Raji (cell line): ENCODE results near the gene TMEM61.

Experiments
- POLR2A ChIP-seq: IDR thresholded peaks from 2 replicates; pipeline ENCODE4 v1.6.1; 2011; ENCODE audit warnings: low read depth, low read length, control low read depth; ENCODE audit not compliant: insufficient read depth

TMEM61 gene

DNA sequence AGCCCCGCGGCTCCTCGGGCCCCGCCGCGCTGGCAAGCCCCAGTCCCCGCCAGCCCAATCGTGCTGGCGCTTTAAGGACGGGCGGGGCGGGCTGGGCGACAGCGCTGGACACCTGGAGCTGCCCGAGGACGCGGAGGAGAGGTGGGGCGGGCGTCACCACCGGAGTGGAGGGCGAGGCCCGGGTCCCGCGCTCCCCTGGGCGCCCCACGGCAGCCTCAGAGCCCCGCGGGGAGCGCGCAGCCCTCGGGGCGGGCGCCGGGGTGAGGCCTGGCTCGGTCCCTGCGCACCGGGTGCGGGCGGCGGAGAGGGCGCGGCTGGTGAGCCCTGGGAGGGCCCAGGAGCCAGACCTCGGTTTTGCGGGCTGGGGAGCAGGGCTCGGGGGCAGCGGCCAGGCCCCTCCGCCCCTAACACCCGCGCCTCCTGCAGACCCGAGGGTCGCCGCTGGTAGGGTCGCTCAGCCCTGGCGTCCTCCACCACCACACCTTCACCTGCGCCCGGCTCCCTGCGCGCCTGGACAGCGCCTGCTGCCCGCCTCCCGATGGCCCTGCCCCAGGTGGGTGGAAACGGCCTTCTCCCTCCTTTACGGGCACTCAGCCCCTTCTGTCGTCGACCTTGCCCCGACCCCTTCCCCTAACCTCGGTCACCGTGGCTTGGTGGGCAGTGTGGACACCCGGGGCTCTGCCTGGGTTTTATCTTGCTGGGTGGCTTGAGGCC, at the start of gene TMEM61:
Gene TMEM61 (plus strand): TSS at position 101 of the 714 bp plus-strand sequence. CDS start 438 bp downstream, at position 539.
- no peak for TF ChIP-seq POLR2A

DNA sequence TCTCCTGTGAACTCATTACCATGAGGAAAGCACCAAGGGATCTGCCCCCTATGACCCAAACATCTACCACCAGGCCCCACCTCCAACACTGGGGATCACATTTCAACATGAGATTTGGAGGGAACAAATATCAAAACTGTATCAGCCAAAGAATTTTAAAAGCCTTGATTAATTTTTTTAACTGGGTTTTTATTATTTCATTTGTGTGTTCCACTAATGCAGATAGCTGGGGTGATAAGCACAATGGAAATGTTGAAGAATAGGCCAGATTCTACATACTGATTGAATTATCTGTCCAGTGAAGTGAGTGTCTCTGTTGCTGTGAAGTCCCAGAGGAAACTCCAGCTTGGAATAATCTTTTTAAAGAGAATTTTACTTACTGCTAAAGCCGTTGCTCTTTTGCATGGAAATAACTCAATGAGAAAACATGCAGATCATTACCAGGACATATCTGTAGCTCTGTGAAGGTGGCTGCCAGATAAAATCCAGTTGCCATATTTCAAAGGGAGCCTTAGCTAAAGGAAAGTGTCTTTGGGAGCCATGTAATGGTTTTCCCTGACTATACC, 49.1 kb upstream of the TMEM61 start:
- TF ChIP-seq POLR2A: no peak

DNA sequence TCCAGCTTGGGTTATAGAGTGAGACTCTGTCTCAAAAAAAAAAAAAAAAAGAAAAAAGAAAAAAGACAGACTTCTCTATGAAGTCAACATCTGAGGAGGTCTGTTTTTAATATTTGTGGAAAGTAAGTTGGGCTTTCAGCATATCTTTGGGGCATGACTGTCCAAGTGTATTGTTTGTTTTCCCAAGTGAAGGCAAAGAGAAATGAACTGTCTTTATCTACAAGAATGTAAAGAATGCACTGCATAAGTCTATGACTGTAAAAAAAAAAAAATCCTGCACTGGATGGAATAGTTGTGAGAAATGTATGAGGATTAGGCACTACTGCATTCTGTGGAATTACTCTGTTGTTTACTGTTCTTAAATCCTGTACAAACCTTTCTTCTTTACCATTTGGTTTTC, 45.6 kb upstream of the TMEM61 start:
- TF ChIP-seq POLR2A: no peak

DNA sequence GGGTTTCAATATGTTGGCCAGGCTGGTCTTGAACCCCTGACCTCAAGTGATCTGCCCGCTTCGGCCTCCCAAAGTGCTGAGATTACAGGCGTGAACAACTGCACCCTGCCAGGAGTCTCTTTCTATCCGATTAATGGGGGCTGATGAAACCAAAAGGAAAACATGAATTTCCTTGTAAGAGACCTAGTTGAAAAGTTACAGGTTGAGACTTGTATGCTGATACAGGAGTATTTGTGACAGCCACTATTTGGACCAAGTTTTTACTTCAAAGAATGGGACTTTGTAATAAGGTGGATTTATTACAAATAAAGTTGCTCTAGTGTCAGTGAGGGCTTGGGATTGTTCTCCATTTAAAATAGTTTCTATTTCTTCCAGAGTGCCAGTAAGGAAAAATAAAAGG, 43.6 kb upstream of the TMEM61 start:
- TF ChIP-seq POLR2A: no peak

DNA sequence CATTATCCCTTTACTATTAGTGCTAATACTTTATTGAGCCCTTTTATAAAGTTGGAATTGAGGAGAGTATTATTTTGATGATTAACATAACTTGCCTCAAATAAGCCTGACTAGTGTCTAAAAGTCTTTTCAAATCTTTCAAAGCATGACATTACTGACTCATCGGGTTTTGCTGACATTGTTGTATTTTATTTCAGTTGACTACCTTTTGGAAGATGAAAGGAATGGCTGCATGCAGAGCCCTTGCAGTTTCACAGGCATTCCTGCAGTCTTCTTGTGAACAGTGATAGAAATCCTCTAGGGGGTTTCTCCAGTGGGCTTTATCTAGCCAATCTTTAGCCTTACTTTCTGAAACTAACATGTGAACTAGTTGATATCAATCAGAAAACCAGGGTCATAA, 43.0 kb upstream of the TMEM61 start:
- no peak for TF ChIP-seq POLR2A

DNA sequence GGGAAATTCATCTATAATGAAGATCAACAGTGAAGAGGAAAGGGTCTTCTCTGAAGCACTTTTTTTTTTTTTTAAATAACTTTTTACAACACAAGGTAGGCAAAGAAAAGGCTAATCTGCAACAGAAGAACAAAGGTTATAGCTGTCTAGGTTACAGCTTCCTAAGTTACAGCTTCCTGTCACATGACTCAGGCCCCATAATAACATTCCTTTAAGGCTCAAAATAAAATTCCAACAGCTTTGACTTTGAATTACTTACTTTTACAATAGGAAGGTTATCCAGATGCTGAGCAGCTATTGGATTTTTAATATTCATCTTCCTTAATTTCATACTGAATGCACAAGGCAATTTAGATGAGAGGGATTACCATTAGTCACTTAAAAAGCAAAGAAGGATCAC, 40.4 kb upstream of the TMEM61 start:
- TF ChIP-seq POLR2A: no peak

DNA sequence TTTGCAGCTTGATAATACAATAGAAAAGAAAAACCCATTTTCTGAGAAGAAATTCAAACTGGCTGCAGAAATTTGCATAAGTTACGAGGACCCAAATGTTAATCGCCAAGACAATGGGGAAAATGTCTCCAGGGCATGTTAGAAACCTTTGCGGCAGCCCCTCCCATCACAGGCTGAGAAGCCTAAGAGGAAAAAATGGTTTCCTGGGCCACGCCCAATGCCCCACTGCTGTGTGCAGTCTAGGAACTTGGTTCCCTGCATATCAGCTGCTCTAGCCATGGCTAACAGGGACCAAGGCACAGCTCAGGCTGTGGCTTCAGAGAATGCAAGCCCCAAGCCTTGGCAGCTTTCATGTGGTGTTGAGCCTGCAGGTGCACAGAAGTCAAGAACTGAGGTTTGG, 37.5 kb upstream of the TMEM61 start:
- TF ChIP-seq POLR2A: no peak

DNA sequence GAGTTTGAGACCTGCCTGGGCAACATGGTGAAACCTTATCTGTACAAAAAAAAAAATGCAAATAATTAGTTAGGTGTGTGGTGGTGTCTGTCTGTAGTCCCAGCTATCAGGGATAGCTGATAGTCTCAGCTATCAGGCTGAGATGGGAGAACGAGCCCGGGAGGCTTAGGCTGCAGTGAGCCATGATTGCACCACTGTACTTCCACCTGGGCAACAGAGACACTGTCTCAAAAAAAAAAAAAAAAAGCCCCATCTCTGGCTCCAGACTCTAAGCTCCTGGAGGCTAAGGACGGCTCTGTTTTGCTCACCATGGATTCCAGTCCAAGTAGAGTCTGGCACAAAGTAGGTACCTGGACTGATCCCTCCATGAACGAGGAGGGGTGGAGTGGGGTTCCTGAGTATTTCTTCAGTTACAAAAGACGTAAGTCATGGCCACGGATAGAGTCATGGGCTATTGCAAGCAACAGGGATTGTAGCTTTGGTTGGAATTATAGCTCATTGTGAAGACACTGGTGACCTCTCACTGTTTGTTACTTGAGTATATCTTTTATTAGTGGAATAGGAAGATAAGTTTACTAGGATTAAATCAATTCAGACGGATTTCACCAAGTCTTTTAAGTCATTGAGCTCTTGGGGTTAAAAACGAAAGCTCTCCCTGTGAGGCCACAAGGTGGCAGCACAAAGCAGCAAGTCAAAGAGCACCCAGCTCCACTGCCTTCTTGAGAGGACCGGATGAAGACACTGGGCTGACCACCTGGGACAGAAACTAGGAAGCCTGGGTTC, 35.6 kb upstream of the TMEM61 start:
- TF ChIP-seq POLR2A: no peak

DNA sequence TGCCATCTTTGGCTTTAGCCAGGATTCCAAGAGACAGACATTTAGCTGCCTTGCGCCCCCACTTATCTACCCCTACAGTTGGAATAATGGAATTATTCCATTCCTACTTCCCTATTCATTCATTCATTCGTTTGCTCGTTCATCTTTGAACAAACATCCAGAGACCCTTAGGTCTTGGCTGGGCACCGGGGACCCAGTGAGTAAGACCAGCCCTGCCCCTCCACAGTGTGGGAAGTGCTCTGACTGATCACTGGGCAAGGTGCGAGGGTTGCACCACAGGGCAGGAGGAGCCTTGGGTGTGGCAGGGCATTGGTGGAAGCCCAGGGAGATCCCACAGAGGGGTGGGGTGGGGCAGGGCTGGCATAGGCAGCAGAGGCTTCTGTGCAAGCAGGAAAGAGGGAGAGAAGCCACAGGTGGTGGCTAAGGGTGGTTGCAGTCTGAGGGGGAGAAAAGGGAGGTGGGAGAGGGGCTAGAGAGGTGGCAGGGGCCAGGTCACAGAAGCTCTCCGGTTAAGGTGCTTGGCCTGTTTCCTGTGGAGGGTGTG, 35.0 kb upstream of the TMEM61 start:
- no peak for TF ChIP-seq POLR2A

DNA sequence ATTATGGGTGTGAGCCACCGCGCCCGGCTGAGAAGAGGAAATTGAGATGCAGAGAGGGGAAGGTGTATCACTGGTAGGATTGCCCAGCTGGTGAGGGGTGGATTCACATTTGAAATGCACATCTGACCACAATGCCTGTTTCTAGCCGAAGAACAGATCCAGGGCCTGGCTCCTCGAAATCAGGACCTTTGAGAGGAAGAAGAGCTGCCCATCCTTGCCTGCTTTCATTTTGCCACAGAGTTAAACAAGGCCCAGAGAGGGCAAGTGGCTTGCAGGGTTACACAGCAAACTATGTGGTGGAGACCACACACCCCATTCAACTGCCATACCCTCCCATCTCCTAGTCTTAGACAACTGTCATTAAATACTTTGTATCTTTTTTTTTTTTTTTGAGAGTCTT, 32.9 kb upstream of the TMEM61 start:
- no peak for TF ChIP-seq POLR2A

DNA sequence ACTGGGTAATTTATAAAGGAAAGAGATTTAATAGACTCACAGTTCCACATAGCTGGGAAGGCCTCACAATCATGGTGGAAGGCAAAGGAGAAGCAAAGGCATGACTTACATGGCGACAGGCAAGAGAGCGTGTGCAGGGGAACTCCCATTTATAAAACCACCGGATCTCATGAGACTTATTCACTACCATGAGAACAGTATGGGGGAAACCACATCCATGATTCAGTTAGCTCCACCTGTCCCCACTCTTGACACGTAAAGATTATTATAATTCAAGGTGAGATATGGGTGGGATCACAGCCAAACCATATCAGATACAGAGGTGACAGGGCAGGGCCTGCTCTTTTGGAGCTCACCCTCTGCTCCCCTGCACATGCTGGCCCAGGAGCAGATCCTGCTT, 31.4 kb upstream of the TMEM61 start:
- TF ChIP-seq POLR2A: no peak

DNA sequence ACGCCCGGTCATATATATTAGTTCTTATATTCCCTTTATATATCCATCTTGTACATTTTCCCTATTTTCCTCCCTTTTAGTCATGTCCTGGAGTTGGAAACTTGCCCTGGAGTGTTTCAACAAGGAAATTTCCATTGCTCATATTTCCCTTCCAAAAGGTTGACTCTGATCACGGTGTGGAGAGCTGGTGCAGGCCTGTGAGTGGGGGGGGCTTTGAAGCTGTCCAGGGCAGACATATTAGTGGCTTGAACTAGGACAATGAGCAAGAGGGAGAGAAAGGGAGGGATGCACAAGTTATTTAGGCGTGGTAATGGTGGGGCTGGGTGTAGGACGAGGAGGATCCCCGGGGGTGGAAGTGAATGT, 30.4 kb upstream of the TMEM61 start:
- no peak for TF ChIP-seq POLR2A

DNA sequence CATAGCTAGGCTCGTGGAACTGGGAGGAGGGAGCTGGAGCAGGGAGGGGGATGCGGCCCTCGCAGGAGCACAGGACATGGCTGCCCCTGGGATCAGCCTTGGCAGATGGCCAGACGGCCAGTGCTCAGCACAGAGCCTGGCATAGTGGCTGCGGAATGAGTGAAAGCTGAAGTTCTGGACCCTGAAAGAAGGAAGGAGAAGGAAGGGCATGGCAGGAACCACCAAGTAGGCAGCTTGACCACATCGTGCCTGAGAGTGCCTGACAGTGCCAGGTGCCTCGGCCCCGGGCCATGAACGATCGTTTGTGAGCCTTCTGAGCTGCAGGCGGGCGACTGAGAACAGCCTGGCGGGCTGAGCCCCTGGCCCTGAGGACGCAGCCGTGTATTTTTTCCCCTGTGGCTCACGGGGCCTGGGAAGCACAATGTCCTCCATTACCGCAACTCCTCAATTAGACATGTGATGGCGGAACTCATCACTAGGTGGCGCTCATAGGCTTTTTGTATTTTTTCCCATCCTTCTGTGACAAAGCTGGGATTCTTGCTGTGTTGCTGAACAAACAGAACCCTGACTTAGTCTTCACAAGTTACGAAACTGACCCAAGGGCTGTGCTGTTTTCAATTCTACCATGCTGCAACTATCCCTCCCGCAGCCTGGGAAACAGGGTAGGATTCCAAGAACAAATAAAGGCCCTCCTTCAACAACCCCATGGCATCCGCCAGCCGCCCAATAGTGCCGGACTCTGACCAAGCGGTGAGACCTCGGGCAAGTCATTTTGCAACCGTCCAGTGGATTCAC, 29.9 kb upstream of the TMEM61 start:
- no peak for TF ChIP-seq POLR2A

DNA sequence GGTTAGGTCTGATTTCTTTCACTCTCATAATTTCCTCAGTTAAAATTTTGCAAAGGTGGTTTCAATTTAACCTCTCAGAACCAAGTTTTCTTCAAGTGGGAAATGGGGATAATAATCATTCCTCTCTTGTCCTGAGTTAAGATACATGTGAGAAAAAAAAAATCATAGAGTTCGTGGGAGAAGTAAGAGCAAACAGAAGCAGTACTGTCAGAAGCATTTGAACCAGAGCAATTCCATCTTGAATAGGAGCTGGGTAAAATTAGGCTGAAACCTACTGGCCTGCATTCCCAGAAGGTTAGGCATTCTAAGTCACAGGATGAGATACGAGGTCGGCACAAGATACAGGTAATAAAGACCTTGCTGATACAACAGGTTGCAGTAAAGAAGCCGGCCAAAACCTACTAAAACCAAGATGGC, 28.6 kb upstream of the TMEM61 start:
- no peak for TF ChIP-seq POLR2A
